GM23338 (cell line): ENCODE measurements around the gene KRTAP12-1. TPM values are rescaled to one million over a fixed set of nuclear protein-coding genes. Genes with fewer than 3 reads are reported as not detected.
"Not testable (repeated sequence)": the region's sequence is repeated elsewhere in the genome, so short reads cannot be mapped to it uniquely, and the experiment has no call there.

Experiments used
- ATAC-seq: fragments of 200-7000 bp; cut with Tn5 transposase; 3 replicates; pipeline ENCODE4 v1.9.1; 2020
- DNase-seq: peaks from one replicate; pipeline ENCODE4 v3.0.0-alpha.2; 2015; ENCODE audit warnings: low spot score
- H2AFZ ChIP-seq: fragments of 200-600 bp; sonication (generic); 2 replicates; pipeline ENCODE4 v1.8.0; 2016; ENCODE audit warnings: antibody characterized with exemption, mild to moderate bottlenecking, moderate library complexity
- H3F3A ChIP-seq: fragments of 200-600 bp; sonication (generic); replicated peaks from 2 replicates; pipeline ENCODE4 v1.8.0; 2017; ENCODE audit warnings: antibody characterized with exemption, mixed run types, low read depth
- H3K27ac ChIP-seq: fragments of 200-600 bp; sonication (generic); 2 replicates; pipeline ENCODE4 v1.6.1; 2016; ENCODE audit warnings: low read depth
- H3K27me3 ChIP-seq: fragments of 200-600 bp; sonication (generic); 2 replicates; pipeline ENCODE4 v1.8.0; 2016; ENCODE audit warnings: mild to moderate bottlenecking, mixed run types, moderate library complexity; ENCODE audit not compliant: insufficient read depth
- H3K36me3 ChIP-seq: fragments of 200-600 bp; sonication (generic); 2 replicates; pipeline ENCODE4 v1.8.0; 2016; ENCODE audit warnings: mild to moderate bottlenecking; ENCODE audit not compliant: insufficient read depth
- H3K4me1 ChIP-seq: fragments of 200-600 bp; sonication (generic); 2 replicates; pipeline ENCODE4 v1.8.0; 2016; ENCODE audit warnings: mild to moderate bottlenecking, moderate library complexity; ENCODE audit not compliant: insufficient read depth
- H3K4me2 ChIP-seq: fragments of 200-600 bp; sonication (generic); 2 replicates; pipeline ENCODE4 v1.7.1; 2017; ENCODE audit warnings: mixed run types
- H3K4me3 ChIP-seq: fragments of 200-600 bp; sonication (generic); 2 replicates; pipeline ENCODE4 v1.6.1; 2016; ENCODE audit warnings: mixed run types
- H3K79me2 ChIP-seq: fragments of 200-600 bp; sonication (generic); replicated peaks from 2 replicates; pipeline ENCODE4 v1.8.0; 2017; ENCODE audit warnings: mild to moderate bottlenecking; ENCODE audit not compliant: insufficient read depth
- H3K9me2 ChIP-seq: fragments of 200-600 bp; sonication (generic); 2 replicates; pipeline ENCODE4 v1.8.0; 2017; ENCODE audit not compliant: insufficient read depth
- H4K20me1 ChIP-seq: fragments of 200-600 bp; sonication (generic); replicated peaks from 2 replicates; pipeline ENCODE4 v1.8.0; 2017; ENCODE audit warnings: mild to moderate bottlenecking; ENCODE audit not compliant: insufficient read depth
- H3K27ac Mint-ChIP-seq: 2 replicates; pipeline ENCODE4 v1.8.0; 2020; ENCODE audit warnings: inconsistent platforms, mild to moderate bottlenecking, moderate library complexity, mixed read lengths
- H3K27me3 Mint-ChIP-seq: 3 replicates; pipeline ENCODE4 v1.8.0; 2022; ENCODE audit warnings: low read depth, mild to moderate bottlenecking, moderate library complexity, mixed read lengths, inconsistent platforms; ENCODE audit not compliant: insufficient read depth, poor library complexity
- H3K36me3 Mint-ChIP-seq: 3 replicates; pipeline ENCODE4 v1.8.0; 2021; ENCODE audit warnings: low read depth, mild to moderate bottlenecking, inconsistent platforms, moderate library complexity, mixed read lengths
- H3K4me1 Mint-ChIP-seq: 3 replicates; pipeline ENCODE4 v1.8.0; 2020; ENCODE audit warnings: mild to moderate bottlenecking, inconsistent platforms, mixed read lengths
- H3K4me3 Mint-ChIP-seq: 3 replicates; pipeline ENCODE4 v1.8.0; 2021; ENCODE audit warnings: moderate library complexity, mild to moderate bottlenecking, inconsistent platforms, mixed read lengths
- H3K9me3 Mint-ChIP-seq: 3 replicates; pipeline ENCODE4 v1.8.0; 2020; ENCODE audit warnings: moderate library complexity, mild to moderate bottlenecking, inconsistent platforms, mixed read lengths
- CREB1 ChIP-seq: fragments of 250-450 bp; sonication (Bioruptor Pico); IDR thresholded peaks from 2 replicates; pipeline ENCODE4 v1.5.0; 2020; ENCODE audit warnings: low read depth, mild to moderate bottlenecking, moderate library complexity
- EZH2 ChIP-seq: fragments of 200-600 bp; sonication (generic); IDR thresholded peaks from one replicate; pipeline ENCODE4 v1.8.0; 2017; ENCODE audit warnings: antibody characterized with exemption, mild to moderate bottlenecking, low read depth; ENCODE audit not compliant: unreplicated experiment
- JUNB ChIP-seq: IDR thresholded peaks from one replicate; pipeline ENCODE4 v1.6.1; 2016; ENCODE audit warnings: antibody characterized with exemption; ENCODE audit not compliant: unreplicated experiment
- NANOG ChIP-seq: IDR thresholded peaks from 2 replicates; pipeline ENCODE4 v1.6.1; 2016; ENCODE audit warnings: antibody characterized with exemption, borderline replicate concordance
- POLR2AphosphoS5 ChIP-seq: IDR thresholded peaks from 2 replicates; pipeline ENCODE4 v1.6.1; 2016; ENCODE audit warnings: antibody characterized with exemption, low read depth
- STAT1 ChIP-seq: IDR thresholded peaks from one replicate; pipeline ENCODE4 v1.6.1; 2016; ENCODE audit warnings: antibody characterized with exemption; ENCODE audit not compliant: unreplicated experiment
- ZNF114 ChIP-seq: fragments of 250-450 bp; sonication (Bioruptor Pico); IDR thresholded peaks from 2 replicates; pipeline ENCODE4 v1.5.0; 2020; ENCODE audit warnings: mild to moderate bottlenecking, moderate library complexity
- polyA plus RNA-seq: library from polyadenylated mRNA; unstranded; fragments of >200 nt; fragmentation: Nextera tagmentation; extraction: Ambion mirVana; gene quantifications from 2 replicates; pipeline ENCODE4 v1.2.1, GENCODE V29; 2016
- total RNA-seq: library from RNA; depleted of rRNA; stranded (reverse); fragments of >200 nt; shearing (Covaris generic); gene quantifications from 2 replicates; pipeline ENCODE4 v1.2.3, GENCODE V29; 2014
- TF ChIP-seq, protein P1 (sequence below): fragments of 250-450 bp; sonication (Bioruptor Pico); IDR thresholded peaks from 2 replicates; pipeline ENCODE4 v1.5.0; 2020; ENCODE audit warnings: mild to moderate bottlenecking, moderate library complexity
- TF ChIP-seq, protein P2 (sequence below): IDR thresholded peaks from one replicate; pipeline ENCODE4 v1.6.1; 2018; ENCODE audit warnings: antibody characterized with exemption; ENCODE audit not compliant: unreplicated experiment

Gene KRTAP12-1
- total and polyA plus RNA-seq, 2 experiments from 2014 or later, result not detected

GRCh38 chr21:44666401-44667320 is 15.3 kb downstream of the KRTAP12-1 start, which contains the start of gene KRTAP12-2 (continued):
- TF ChIP-seq, protein P1, sequence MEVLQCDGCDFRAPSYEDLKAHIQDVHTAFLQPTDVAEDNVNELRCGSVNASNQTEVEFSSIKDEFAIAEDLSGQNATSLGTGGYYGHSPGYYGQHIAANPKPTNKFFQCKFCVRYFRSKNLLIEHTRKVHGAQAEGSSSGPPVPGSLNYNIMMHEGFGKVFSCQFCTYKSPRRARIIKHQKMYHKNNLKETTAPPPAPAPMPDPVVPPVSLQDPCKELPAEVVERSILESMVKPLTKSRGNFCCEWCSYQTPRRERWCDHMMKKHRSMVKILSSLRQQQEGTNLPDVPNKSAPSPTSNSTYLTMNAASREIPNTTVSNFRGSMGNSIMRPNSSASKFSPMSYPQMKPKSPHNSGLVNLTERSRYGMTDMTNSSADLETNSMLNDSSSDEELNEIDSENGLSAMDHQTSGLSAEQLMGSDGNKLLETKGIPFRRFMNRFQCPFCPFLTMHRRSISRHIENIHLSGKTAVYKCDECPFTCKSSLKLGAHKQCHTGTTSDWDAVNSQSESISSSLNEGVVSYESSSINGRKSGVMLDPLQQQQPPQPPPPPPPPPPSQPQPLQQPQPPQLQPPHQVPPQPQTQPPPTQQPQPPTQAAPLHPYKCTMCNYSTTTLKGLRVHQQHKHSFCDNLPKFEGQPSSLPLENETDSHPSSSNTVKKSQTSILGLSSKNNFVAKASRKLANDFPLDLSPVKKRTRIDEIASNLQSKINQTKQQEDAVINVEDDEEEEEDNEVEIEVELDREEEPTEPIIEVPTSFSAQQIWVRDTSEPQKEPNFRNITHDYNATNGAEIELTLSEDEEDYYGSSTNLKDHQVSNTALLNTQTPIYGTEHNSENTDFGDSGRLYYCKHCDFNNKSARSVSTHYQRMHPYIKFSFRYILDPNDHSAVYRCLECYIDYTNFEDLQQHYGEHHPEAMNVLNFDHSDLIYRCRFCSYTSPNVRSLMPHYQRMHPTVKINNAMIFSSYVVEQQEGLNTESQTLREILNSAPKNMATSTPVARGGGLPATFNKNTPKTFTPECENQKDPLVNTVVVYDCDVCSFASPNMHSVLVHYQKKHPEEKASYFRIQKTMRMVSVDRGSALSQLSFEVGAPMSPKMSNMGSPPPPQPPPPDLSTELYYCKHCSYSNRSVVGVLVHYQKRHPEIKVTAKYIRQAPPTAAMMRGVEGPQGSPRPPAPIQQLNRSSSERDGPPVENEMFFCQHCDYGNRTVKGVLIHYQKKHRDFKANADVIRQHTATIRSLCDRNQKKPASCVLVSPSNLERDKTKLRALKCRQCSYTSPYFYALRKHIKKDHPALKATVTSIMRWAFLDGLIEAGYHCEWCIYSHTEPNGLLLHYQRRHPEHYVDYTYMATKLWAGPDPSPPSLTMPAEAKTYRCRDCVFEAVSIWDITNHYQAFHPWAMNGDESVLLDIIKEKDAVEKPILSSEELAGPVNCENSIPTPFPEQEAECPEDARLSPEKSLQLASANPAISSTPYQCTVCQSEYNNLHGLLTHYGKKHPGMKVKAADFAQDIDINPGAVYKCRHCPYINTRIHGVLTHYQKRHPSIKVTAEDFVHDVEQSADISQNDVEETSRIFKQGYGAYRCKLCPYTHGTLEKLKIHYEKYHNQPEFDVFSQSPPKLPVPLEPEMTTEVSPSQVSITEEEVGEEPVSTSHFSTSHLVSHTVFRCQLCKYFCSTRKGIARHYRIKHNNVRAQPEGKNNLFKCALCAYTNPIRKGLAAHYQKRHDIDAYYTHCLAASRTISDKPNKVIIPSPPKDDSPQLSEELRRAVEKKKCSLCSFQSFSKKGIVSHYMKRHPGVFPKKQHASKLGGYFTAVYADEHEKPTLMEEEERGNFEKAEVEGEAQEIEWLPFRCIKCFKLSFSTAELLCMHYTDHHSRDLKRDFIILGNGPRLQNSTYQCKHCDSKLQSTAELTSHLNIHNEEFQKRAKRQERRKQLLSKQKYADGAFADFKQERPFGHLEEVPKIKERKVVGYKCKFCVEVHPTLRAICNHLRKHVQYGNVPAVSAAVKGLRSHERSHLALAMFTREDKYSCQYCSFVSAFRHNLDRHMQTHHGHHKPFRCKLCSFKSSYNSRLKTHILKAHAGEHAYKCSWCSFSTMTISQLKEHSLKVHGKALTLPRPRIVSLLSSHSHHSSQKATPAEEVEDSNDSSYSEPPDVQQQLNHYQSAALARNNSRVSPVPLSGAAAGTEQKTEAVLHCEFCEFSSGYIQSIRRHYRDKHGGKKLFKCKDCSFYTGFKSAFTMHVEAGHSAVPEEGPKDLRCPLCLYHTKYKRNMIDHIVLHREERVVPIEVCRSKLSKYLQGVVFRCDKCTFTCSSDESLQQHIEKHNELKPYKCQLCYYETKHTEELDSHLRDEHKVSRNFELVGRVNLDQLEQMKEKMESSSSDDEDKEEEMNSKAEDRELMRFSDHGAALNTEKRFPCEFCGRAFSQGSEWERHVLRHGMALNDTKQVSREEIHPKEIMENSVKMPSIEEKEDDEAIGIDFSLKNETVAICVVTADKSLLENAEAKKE (CRISPR knock-in tag), result no peak
- TF ChIP-seq CREB1 (CRISPR knock-in tag) (no peak), STAT1 (no peak)

DNA sequence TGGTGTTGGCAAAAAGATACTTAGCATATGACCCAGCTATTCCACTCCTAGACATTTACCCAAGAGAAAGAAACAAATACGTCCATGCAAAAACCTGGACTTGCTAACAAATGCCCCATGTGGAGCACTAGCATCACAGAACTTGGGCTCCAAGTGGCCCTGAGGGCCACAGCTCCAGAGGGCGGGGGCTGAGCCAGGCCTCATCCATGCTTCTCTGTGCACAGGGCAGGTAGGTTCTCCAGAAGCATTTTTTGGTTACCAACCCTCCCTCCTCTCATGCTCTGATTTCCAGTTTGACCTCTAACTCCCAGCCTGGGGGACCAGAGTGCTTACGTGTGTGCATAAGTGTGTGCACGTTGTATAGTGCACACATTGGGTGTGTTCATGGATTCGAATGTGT is 17.3 kb downstream of the KRTAP12-1 start:
- H3K4me1 ChIP-seq, result peaks cover 14% of the 10 kb centered on the region
- Mint-ChIP-seq H3K4me1 (peaks cover 16% of the 10 kb centered on the region), H3K36me3 (peaks cover 6% of the 10 kb centered on the region; the same call in 2 of the 3 replicates), H3K27me3 (peaks cover 3% of the 10 kb centered on the region), H3K27ac (no peak overlapping the region), H3K4me3 (no peak overlapping the region), H3K9me3 (peaks cover 23% of the 10 kb centered on the region)
- H3K4me2 ChIP-seq, result no peak overlapping the region
- H3K36me3 ChIP-seq, result no peaks in the 10 kb centered on the region
- no peak overlapping the region for H2AFZ ChIP-seq
- no peaks in the 10 kb centered on the region for H3K9me2 ChIP-seq
- H3K4me3 ChIP-seq, result no peak overlapping the region
- ATAC-seq (no peak), DNase-seq (no peak)
- H3K79me2 ChIP-seq, result no peaks in the 10 kb centered on the region
- H3K27me3 ChIP-seq, result no peaks in the 10 kb centered on the region
- H3F3A ChIP-seq, result 0 out of 2 replicates have a peak, but pooled peaks cover 3% of the 10 kb centered on the region
- H3K27ac ChIP-seq, result no peak overlapping the region
- TF ChIP-seq POLR2AphosphoS5 (no peak), NANOG (no peak), ZNF114 (CRISPR knock-in tag) (no peak), JUNB (no peak), STAT1 (no peak), EZH2 (no peak)
- TF ChIP-seq, protein P2, sequence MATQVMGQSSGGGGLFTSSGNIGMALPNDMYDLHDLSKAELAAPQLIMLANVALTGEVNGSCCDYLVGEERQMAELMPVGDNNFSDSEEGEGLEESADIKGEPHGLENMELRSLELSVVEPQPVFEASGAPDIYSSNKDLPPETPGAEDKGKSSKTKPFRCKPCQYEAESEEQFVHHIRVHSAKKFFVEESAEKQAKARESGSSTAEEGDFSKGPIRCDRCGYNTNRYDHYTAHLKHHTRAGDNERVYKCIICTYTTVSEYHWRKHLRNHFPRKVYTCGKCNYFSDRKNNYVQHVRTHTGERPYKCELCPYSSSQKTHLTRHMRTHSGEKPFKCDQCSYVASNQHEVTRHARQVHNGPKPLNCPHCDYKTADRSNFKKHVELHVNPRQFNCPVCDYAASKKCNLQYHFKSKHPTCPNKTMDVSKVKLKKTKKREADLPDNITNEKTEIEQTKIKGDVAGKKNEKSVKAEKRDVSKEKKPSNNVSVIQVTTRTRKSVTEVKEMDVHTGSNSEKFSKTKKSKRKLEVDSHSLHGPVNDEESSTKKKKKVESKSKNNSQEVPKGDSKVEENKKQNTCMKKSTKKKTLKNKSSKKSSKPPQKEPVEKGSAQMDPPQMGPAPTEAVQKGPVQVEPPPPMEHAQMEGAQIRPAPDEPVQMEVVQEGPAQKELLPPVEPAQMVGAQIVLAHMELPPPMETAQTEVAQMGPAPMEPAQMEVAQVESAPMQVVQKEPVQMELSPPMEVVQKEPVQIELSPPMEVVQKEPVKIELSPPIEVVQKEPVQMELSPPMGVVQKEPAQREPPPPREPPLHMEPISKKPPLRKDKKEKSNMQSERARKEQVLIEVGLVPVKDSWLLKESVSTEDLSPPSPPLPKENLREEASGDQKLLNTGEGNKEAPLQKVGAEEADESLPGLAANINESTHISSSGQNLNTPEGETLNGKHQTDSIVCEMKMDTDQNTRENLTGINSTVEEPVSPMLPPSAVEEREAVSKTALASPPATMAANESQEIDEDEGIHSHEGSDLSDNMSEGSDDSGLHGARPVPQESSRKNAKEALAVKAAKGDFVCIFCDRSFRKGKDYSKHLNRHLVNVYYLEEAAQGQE, result no peak
- H4K20me1 ChIP-seq, result no peaks in the 10 kb centered on the region

- peak; percentile 79 for DNase-seq
- not testable (repeated sequence) for H3K4me3 ChIP-seq, H3K27ac Mint-ChIP-seq, H3K27ac ChIP-seq, H3K27me3 ChIP-seq, H3K9me2 ChIP-seq, H4K20me1 ChIP-seq, H3K4me3 Mint-ChIP-seq, H3K36me3 ChIP-seq, H3F3A ChIP-seq, H3K27me3 Mint-ChIP-seq, H3K36me3 Mint-ChIP-seq, H3K79me2 ChIP-seq
- Histone ChIP-seq H3K4me2 (0 out of 2 replicates have a peak overlapping the region, but pooled peaks have one; percentile 46), H2AFZ (peak overlapping the region; percentile 63; the same call in 1 of the 2 replicates), H3K4me1 (peaks cover 31% of the 10 kb centered on the region)
- Mint-ChIP-seq H3K9me3 (peaks cover 12% of the 10 kb centered on the region), H3K4me1 (peaks cover 30% of the 10 kb centered on the region)
- peak; percentile 90 for ATAC-seq
Observed at GRCh38 chr21:44661567-44661966, 20.4 kb downstream of the KRTAP12-1 start.
